GM13976 (cell line): ENCODE measurements around the gene VEZT.

Experiments used
- DNase-seq: peaks from one replicate; pipeline ENCODE4 v3.0.0; 2012; ENCODE audit warnings: low spot score
- CTCF ChIP-seq: IDR thresholded peaks from 2 replicates; pipeline ENCODE4 v1.5.1; 2012; ENCODE audit warnings: borderline replicate concordance, mild to moderate bottlenecking; ENCODE audit not compliant: insufficient read depth; ENCODE audit errors: extremely low read depth, missing control alignments, control extremely low read depth
- in situ Hi-C: fragments of 300-500 bp; cut with MboI; formaldehyde crosslinking; loops from one replicate; pipeline ENCODE4 v1.12.0; 2022; ENCODE audit warnings: low sequenced_read_pairs, mixed read lengths, inconsistent platforms; ENCODE audit not compliant: unreplicated experiment

VEZT gene

GRCh38 chr12:95343461-95344230, 126.0 kb downstream of the VEZT start:
- no peak for DNase-seq
- in situ Hi-C loops: no loop called here
- TF ChIP-seq CTCF: no peak

- no peak for DNase-seq
- TF ChIP-seq CTCF: no peak
- in situ Hi-C loops: no loop called here
Measured at GRCh38 chr12:95349291-95349690, 131.7 kb downstream of the VEZT start.

- no peak for TF ChIP-seq CTCF
- no peak for DNase-seq
Measured at GRCh38 chr12:95351748-95352147, 134.1 kb downstream of the VEZT start.

More at GRCh38 chr12:95351748-95352147, 134.1 kb downstream of the VEZT start:
- in situ Hi-C loops: no loop called here
